WERI-Rb-1 (cell line): ENCODE data around the gene TRIB2.

Experiments used
- DNase-seq: peaks from one replicate; pipeline ENCODE4 v3.0.0-alpha.2; 2020
- H3K27ac ChIP-seq: fragments of 250-450 bp; sonication (Bioruptor Pico); 2 replicates; pipeline ENCODE4 v1.5.1; 2020; ENCODE audit warnings: mild to moderate bottlenecking, moderate library complexity
- H3K27me3 ChIP-seq: fragments of 250-450 bp; sonication (Bioruptor Pico); 2 replicates; pipeline ENCODE4 v1.5.1; 2021; ENCODE audit warnings: mild to moderate bottlenecking, low read depth, moderate library complexity; ENCODE audit not compliant: insufficient read depth, severe bottlenecking
- H3K36me3 ChIP-seq: fragments of 250-450 bp; sonication (Bioruptor Pico); 2 replicates; pipeline ENCODE4 v1.5.1; 2020; ENCODE audit warnings: mild to moderate bottlenecking, moderate library complexity
- H3K4me3 ChIP-seq: 2 replicates; pipeline ENCODE4 v1.5.1; 2011; ENCODE audit warnings: low read depth, mild to moderate bottlenecking, control low read depth, low read length
- H3K9me3 ChIP-seq: fragments of 250-450 bp; sonication (Bioruptor Pico); 2 replicates; pipeline ENCODE4 v1.5.1; 2021; ENCODE audit warnings: mild to moderate bottlenecking, moderate library complexity; ENCODE audit not compliant: severe bottlenecking
- CTCF ChIP-seq: IDR thresholded peaks from 2 replicates; pipeline ENCODE4 v1.5.1; 2011; ENCODE audit warnings: low read depth, mild to moderate bottlenecking, control low read depth, inconsistent platforms, low read length

Gene TRIB2

GRCh38 chr2:12718711-12719399 is 2.1 kb downstream of the TRIB2 start:
- peaks cover 16% of the 10 kb centered on the region for H3K27me3 ChIP-seq
- TF ChIP-seq CTCF = no peak
- no peaks in the 10 kb centered on the region for H3K9me3 ChIP-seq
- no peaks in the 10 kb centered on the region for H3K36me3 ChIP-seq
- H3K27ac ChIP-seq = no peak overlapping the region
- H3K4me3 ChIP-seq = peak overlapping the region; percentile 58
- DNase-seq = no peak

- no peaks in the 10 kb centered on the region for H3K9me3 ChIP-seq
- no peak overlapping the region for H3K4me3 ChIP-seq
- TF ChIP-seq CTCF = no peak
- no peak for DNase-seq
- no peaks in the 10 kb centered on the region for H3K36me3 ChIP-seq
- no peak overlapping the region for H3K27ac ChIP-seq
- peaks cover 16% of the 10 kb centered on the region for H3K27me3 ChIP-seq
Observed at GRCh38 chr2:12719400-12720277, 2.9 kb downstream of the TRIB2 start.

GRCh38 chr2:12720278-12720620 is 3.5 kb downstream of the TRIB2 start:
- Histone ChIP-seq H3K27ac (no peak overlapping the region), H3K4me3 (no peak overlapping the region), H3K9me3 (no peaks in the 10 kb centered on the region), H3K27me3 (peaks cover 16% of the 10 kb centered on the region), H3K36me3 (no peaks in the 10 kb centered on the region)
- DNase-seq = no peak
- no peak for TF ChIP-seq CTCF

- Histone ChIP-seq H3K4me3 (no peak overlapping the region), H3K27me3 (peaks cover 16% of the 10 kb centered on the region), H3K27ac (no peak overlapping the region), H3K36me3 (no peaks in the 10 kb centered on the region), H3K9me3 (no peaks in the 10 kb centered on the region)
- no peak for DNase-seq
- no peak for TF ChIP-seq CTCF
Observed at GRCh38 chr2:12720754-12721378, 4.1 kb downstream of the TRIB2 start.

- DNase-seq = peak; percentile 54
- Histone ChIP-seq H3K27ac (no peak overlapping the region), H3K9me3 (no peaks in the 10 kb centered on the region), H3K27me3 (peaks cover 16% of the 10 kb centered on the region), H3K4me3 (no peak overlapping the region), H3K36me3 (no peaks in the 10 kb centered on the region)
- TF ChIP-seq CTCF = no peak
Observed at GRCh38 chr2:12721566-12722446, 5.1 kb downstream of the TRIB2 start.
